Lower leg skin (tissue), 4 donors: ENCODE measurements around the gene C1orf116. TPM values are rescaled to one million over a fixed set of nuclear protein-coding genes. Genes with fewer than 3 reads are reported as not detected.

ENCODE experiments used
- DNase-seq, 2 donors: peaks; one replicate each; pipeline ENCODE4 v3.0.0-alpha.2; 2019; ENCODE audit warnings: low spot score in 2 of 2
- H3K4me3 ChIP-seq: fragments of 200-600 bp; sonication (generic); 2 replicates; pipeline ENCODE4 v1.5.1; 2017; ENCODE audit warnings: mild to moderate bottlenecking, low read depth; ENCODE audit not compliant: poor library complexity, severe bottlenecking
- POLR2A ChIP-seq, 2 donors: fragments of 450-650 bp; IDR thresholded peaks; one replicate each; pipeline ENCODE4 v1.6.1; 2016 to 2017; ENCODE audit warnings: antibody characterized with exemption in 2 of 2, mild to moderate bottlenecking in 1 of 2, moderate library complexity in 1 of 2
- WGBS, 2 donors: methylation state at CpG; one replicate each; pipeline ENCODE4 v1.1.5; 2018; 5-methylcytosine and 5-hydroxymethylcytosine counted together
- intact Hi-C: fragments of 100-400 bp; cut with DNase I; formaldehyde crosslinking; loops from one replicate; pipeline ENCODE4 v1.15.0; 2023; ENCODE audit warnings: low total_unique reads
- total RNA-seq, 4 donors: library from RNA; depleted of rRNA; stranded (reverse); fragments of >200 nt; gene quantifications; one replicate each; pipeline ENCODE4 v1.1.0, GENCODE V29; 2016
- TF ChIP-seq, protein P1 (sequence below), 3 donors: fragments of 450-650 bp; IDR thresholded peaks; one replicate each; pipeline ENCODE4 v1.5.1; 2016; ENCODE audit warnings: antibody characterized with exemption in 3 of 3, mild to moderate bottlenecking in 3 of 3, moderate library complexity in 2 of 3

Gene C1orf116
- total RNA-seq, 4 donors from 2014 or later: 81.5 to 137 (median 110) TPM

- no peak for TF ChIP-seq POLR2A (IDR thresholded peaks at IDR 0.05)
- TF ChIP-seq, protein P1, sequence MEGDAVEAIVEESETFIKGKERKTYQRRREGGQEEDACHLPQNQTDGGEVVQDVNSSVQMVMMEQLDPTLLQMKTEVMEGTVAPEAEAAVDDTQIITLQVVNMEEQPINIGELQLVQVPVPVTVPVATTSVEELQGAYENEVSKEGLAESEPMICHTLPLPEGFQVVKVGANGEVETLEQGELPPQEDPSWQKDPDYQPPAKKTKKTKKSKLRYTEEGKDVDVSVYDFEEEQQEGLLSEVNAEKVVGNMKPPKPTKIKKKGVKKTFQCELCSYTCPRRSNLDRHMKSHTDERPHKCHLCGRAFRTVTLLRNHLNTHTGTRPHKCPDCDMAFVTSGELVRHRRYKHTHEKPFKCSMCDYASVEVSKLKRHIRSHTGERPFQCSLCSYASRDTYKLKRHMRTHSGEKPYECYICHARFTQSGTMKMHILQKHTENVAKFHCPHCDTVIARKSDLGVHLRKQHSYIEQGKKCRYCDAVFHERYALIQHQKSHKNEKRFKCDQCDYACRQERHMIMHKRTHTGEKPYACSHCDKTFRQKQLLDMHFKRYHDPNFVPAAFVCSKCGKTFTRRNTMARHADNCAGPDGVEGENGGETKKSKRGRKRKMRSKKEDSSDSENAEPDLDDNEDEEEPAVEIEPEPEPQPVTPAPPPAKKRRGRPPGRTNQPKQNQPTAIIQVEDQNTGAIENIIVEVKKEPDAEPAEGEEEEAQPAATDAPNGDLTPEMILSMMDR (IDR thresholded peaks at IDR 0.05): no peak
- no peak for DNase-seq
- H3K4me3 ChIP-seq: no peak overlapping the region
- intact Hi-C loops: no loop called here
- WGBS, 2 donors: 91 to 92% methylated on average over 4 of the region's 4 CpGs
Measured at GRCh38 chr1:207039380-207040180, 7.0 kb upstream of the C1orf116 start.

- DNase-seq: no peak
- H3K4me3 ChIP-seq: no peak overlapping the region
- no peak for TF ChIP-seq POLR2A (IDR thresholded peaks at IDR 0.05)
- TF ChIP-seq, protein P1 (IDR thresholded peaks at IDR 0.05): no peak
- intact Hi-C loops: no loop called here
- WGBS, 2 donors: 89 to 98% methylated on average over 1 of the region's 1 CpG
Measured at GRCh38 chr1:207036865-207037264, 4.3 kb upstream of the C1orf116 start.

- TF ChIP-seq, protein P1 (IDR thresholded peaks at IDR 0.05): no peak
- no peak for TF ChIP-seq POLR2A (IDR thresholded peaks at IDR 0.05)
- 84 to 88% methylated on average over 4 of the region's 4 CpGs for WGBS, 2 donors
- no peak overlapping the region for H3K4me3 ChIP-seq
- DNase-seq: no peak
- intact Hi-C loops: no loop called here
Measured at GRCh38 chr1:207035877-207036551, 3.5 kb upstream of the C1orf116 start.

DNA sequence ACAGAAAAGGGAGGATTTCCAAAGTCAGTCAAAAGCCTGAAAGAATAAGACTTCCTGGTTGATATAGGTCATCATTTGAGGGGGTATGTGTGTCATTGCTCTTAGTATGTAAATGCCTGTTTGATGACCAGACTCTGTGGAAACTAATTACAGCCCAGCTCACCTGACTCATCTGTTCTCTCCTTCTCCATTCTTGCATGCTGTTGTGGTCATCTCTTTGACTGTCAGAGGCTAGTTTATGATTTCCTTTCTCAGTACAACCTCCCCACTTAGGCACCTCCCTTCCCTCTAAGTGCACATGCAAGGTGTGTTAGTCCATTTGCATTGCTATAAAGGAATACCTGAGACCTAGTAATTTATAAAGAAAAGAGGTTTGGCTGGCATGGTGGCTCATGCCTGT is 2.4 kb upstream of the C1orf116 start:
- H3K4me3 ChIP-seq: no peak overlapping the region
- TF ChIP-seq POLR2A (IDR thresholded peaks at IDR 0.05): no peak
- TF ChIP-seq, protein P1 (IDR thresholded peaks at IDR 0.05): no peak
- intact Hi-C loops: no loop called here
- no peak for DNase-seq

DNA sequence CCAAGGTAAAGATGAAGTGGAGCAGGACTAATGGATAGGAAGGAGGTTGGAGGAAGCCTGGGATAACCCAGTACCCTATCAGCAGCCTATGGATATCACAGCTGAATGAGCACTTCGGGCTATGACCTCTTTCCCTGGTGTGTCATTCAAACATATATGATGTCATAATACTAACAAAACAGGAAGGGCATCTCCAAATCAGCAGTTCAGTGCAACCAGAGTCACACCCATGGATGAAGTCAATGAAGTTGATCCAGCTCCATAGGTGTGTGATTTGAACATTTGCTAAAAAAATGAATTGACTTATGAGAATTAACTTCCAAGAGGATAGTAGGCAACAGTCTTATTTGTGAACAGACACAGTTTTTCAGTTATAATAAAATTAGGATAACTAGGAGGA is 1.7 kb upstream of the C1orf116 start:
- no peak overlapping the region for H3K4me3 ChIP-seq
- DNase-seq: no peak
- 67 to 69% methylated on average over 1 of the region's 1 CpG for WGBS, 2 donors
- intact Hi-C loops: no loop called here
- TF ChIP-seq POLR2A (IDR thresholded peaks at IDR 0.05): no peak
- TF ChIP-seq, protein P1 (IDR thresholded peaks at IDR 0.05): no peak
